HEK293 (cell line): Measurements from ENCODE around the gene GLCCI1.

Source experiments
- CTCF ChIP-seq: fragments of 450-650 bp; formaldehyde crosslinking; IDR thresholded peaks from 2 replicates; pipeline ENCODE4 v1.5.1; 2016; ENCODE audit warnings: missing biosample characterization, missing genetic modification characterization
- HIC1 ChIP-seq: fragments of 450-650 bp; formaldehyde crosslinking; IDR thresholded peaks from 2 replicates; pipeline ENCODE4 v1.5.1; 2016; ENCODE audit warnings: missing biosample characterization, missing genetic modification characterization
- IKZF3 ChIP-seq: fragments of 450-650 bp; IDR thresholded peaks from 2 replicates; pipeline ENCODE4 v1.5.0; 2018; ENCODE audit warnings: missing biosample characterization, mild to moderate bottlenecking, missing genetic modification characterization, moderate library complexity
- REST ChIP-seq: fragments of 450-650 bp; formaldehyde crosslinking; IDR thresholded peaks from 2 replicates; pipeline ENCODE4 v1.5.1; 2016; ENCODE audit warnings: missing biosample characterization, missing genetic modification characterization
- SP3 ChIP-seq: fragments of 450-650 bp; formaldehyde crosslinking; IDR thresholded peaks from 2 replicates; pipeline ENCODE4 v1.5.1; 2016; ENCODE audit warnings: missing biosample characterization, missing genetic modification characterization
- TCF7L2 ChIP-seq: IDR thresholded peaks from 2 replicates; pipeline ENCODE4 v1.6.1; 2011; ENCODE audit warnings: low read depth, mild to moderate bottlenecking, inconsistent platforms, low read length, moderate library complexity, borderline replicate concordance
- ZBTB49 ChIP-seq: fragments of 450-650 bp; formaldehyde crosslinking; IDR thresholded peaks from 2 replicates; pipeline ENCODE4 v1.5.1; 2016; ENCODE audit warnings: missing biosample characterization, missing genetic modification characterization, low read depth
- ZEB2 ChIP-seq: fragments of 450-650 bp; formaldehyde crosslinking; IDR thresholded peaks from 2 replicates; pipeline ENCODE4 v1.5.1; 2016; ENCODE audit warnings: missing biosample characterization, missing genetic modification characterization
- ZNF10 ChIP-seq: fragments of 450-650 bp; formaldehyde crosslinking; IDR thresholded peaks from 2 replicates; pipeline ENCODE4 v1.5.1; 2017; ENCODE audit warnings: missing biosample characterization, missing genetic modification characterization
- ZNF513 ChIP-seq: fragments of 450-650 bp; IDR thresholded peaks from 2 replicates; pipeline ENCODE4 v1.5.1; 2018; ENCODE audit warnings: missing biosample characterization, missing genetic modification characterization
- ZNF529 ChIP-seq: fragments of 450-650 bp; formaldehyde crosslinking; IDR thresholded peaks from 2 replicates; pipeline ENCODE4 v1.5.1; 2017; ENCODE audit warnings: missing genetic modification characterization, missing biosample characterization; ENCODE audit not compliant: insufficient replicate concordance
- ZNF571 ChIP-seq: fragments of 450-650 bp; formaldehyde crosslinking; IDR thresholded peaks from 2 replicates; pipeline ENCODE4 v1.5.0; 2017; ENCODE audit warnings: missing biosample characterization, missing genetic modification characterization
- ZNF610 ChIP-seq: fragments of 450-650 bp; formaldehyde crosslinking; IDR thresholded peaks from 2 replicates; pipeline ENCODE4 v1.5.1; 2016; ENCODE audit warnings: missing biosample characterization, missing genetic modification characterization, borderline replicate concordance
- ZNF660 ChIP-seq: fragments of 450-650 bp; IDR thresholded peaks from 2 replicates; pipeline ENCODE4 v1.5.1; 2018; ENCODE audit warnings: missing biosample characterization, mild to moderate bottlenecking, missing genetic modification characterization

GRCh38 chr7:7970531-7971307 is 2.1 kb downstream of the GLCCI1 start:
- TF ChIP-seq ZNF610 (tag by site-specific recombination) (no peak), CTCF (no peak), ZBTB49 (tag by site-specific recombination) (no peak), ZNF660 (tag by site-specific recombination) (no peak), HIC1 (tag by site-specific recombination) (no peak), TCF7L2 (no peak), ZNF513 (tag by site-specific recombination) (no peak), ZEB2 (tag by site-specific recombination) (no peak), SP3 (tag by site-specific recombination) (no peak), IKZF3 (tag by site-specific recombination) (no peak), ZNF10 (no peak), ZNF571 (no peak), ZNF529 (tag by site-specific recombination) (no peak), REST (no peak)
